ENCODE data around the gene CHST9. TPM values are rescaled to one million over a fixed set of nuclear protein-coding genes. Genes with fewer than 3 reads are reported as not detected.

The CHST9 gene
- total and polyA plus RNA-seq, 9 of the 15 experiments (the other 6 are each of a cell fraction or from before 2014, with no cell fraction given), result not detected

DNA sequence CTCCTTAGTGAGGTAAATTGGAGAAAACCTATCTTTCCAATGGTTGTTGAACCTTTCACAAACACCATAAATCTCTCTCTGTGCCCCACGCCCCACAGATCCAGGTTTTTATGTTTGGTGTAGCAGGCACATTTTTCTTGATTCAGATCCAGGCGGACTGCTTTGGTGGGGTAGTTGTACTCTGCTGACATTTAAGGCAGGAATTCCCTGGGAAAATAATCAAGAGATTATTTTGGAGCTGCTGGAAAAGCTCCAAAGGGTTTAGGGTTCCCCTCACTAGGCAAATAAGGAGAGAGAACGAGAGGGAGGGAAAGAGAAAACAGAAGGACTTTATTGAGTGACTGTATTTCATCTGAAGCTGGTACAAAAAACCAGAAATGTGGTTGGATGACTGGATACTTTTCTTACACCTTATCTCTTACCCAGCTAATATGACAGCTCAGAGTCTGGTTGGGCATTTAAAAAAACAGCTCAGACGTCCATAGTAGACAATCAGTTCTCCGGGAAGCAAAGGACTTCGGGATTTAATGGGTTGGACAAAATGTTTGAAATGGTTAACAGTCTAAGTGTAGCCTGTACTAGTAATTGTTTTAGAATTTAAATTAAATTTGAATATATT, 316.0 kb downstream of the CHST9 start:
- Histone ChIP-seq H3K4me2 (ENCODE audit: insufficient read depth, low read length) (no peak overlapping the region), H3K79me2 (ENCODE audit: control insufficient read depth, insufficient read depth, low read length) (no peaks in the 10 kb centered on the region), H3K9me1 (ENCODE audit: control insufficient read depth, insufficient read depth, low read length) (no peaks in the 10 kb centered on the region), H3K9me3 (replicated peaks; ENCODE audit: control insufficient read depth, insufficient read depth, low read depth, low read length) (no peaks in the 10 kb centered on the region), H3K36me3 (ENCODE audit: control insufficient read depth, insufficient read depth, low read length) (no peaks in the 10 kb centered on the region), H4K20me1 (replicated peaks; ENCODE audit: control insufficient read depth, insufficient read depth, low read length) (no peaks in the 10 kb centered on the region), H3K4me1 (replicated peaks in 1 of 2; ENCODE audit: control insufficient read depth in 2 of 2, insufficient read depth in 2 of 2, low read length in 2 of 2) (no peaks in the 10 kb centered on the region), H3K27ac (ENCODE audit: extremely low read depth, low read depth, low read length) (no peak overlapping the region), H3K9ac (ENCODE audit: insufficient read depth in 1 of 2, low read depth in 2 of 2, low read length in 2 of 2) (no peak overlapping the region), H3K27me3 (ENCODE audit: control insufficient read depth in 2 of 2, insufficient read depth in 2 of 2, low read length in 2 of 2) (no peaks in the 10 kb centered on the region), H2AFZ (ENCODE audit: low read depth, low read length) (no peak overlapping the region), H3K4me3 (no peak overlapping the region)
- no TSS peak for BruUV-seq (replicated peaks)
- ATAC-seq, result no peak
- 3% methylated on average over 6 of the region's 6 CpGs for WGBS (ENCODE audit: insufficient coverage, low coverage, missing lambda C conversion rate)
- POLR2A ChIA-PET, result no interaction called here
- TF ChIP-seq RBFOX2 (IDR thresholded peaks at IDR 0.05; ENCODE audit: low read depth, low read length) (no peak), RUNX1 (IDR thresholded peaks at IDR 0.05; ENCODE audit: low read depth) (no peak), ZZZ3 (IDR thresholded peaks at IDR 0.05) (no peak), NCOA6 (IDR thresholded peaks at IDR 0.05) (no peak), GABPB2 (CRISPR knock-in tag; conservative IDR thresholded peaks at IDR 0.05) (no peak), NFYB (IDR thresholded peaks at IDR 0.05; ENCODE audit: extremely low read depth, insufficient read length) (no peak), KDM1A (IDR thresholded peaks at IDR 0.05) (no peak), ZSCAN32 (CRISPR knock-in tag; IDR thresholded peaks at IDR 0.05) (no peak), MAFG (tag; conservative IDR thresholded peaks at IDR 0.05) (no peak), POLR3G (IDR thresholded peaks at IDR 0.05; ENCODE audit: extremely low read depth, insufficient read length, insufficient replicate concordance) (no peak)
- TF ChIP-seq, protein P1, sequence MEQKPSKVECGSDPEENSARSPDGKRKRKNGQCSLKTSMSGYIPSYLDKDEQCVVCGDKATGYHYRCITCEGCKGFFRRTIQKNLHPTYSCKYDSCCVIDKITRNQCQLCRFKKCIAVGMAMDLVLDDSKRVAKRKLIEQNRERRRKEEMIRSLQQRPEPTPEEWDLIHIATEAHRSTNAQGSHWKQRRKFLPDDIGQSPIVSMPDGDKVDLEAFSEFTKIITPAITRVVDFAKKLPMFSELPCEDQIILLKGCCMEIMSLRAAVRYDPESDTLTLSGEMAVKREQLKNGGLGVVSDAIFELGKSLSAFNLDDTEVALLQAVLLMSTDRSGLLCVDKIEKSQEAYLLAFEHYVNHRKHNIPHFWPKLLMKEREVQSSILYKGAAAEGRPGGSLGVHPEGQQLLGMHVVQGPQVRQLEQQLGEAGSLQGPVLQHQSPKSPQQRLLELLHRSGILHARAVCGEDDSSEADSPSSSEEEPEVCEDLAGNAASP (IDR thresholded peaks at IDR 0.05), result no peak
- TF ChIP-seq, protein P2, sequence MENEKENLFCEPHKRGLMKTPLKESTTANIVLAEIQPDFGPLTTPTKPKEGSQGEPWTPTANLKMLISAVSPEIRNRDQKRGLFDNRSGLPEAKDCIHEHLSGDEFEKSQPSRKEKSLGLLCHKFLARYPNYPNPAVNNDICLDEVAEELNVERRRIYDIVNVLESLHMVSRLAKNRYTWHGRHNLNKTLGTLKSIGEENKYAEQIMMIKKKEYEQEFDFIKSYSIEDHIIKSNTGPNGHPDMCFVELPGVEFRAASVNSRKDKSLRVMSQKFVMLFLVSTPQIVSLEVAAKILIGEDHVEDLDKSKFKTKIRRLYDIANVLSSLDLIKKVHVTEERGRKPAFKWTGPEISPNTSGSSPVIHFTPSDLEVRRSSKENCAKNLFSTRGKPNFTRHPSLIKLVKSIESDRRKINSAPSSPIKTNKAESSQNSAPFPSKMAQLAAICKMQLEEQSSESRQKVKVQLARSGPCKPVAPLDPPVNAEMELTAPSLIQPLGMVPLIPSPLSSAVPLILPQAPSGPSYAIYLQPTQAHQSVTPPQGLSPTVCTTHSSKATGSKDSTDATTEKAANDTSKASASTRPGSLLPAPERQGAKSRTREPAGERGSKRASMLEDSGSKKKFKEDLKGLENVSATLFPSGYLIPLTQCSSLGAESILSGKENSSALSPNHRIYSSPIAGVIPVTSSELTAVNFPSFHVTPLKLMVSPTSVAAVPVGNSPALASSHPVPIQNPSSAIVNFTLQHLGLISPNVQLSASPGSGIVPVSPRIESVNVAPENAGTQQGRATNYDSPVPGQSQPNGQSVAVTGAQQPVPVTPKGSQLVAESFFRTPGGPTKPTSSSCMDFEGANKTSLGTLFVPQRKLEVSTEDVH (IDR thresholded peaks at IDR 0.05; ENCODE audit: low read depth, partially characterized antibody), result no peak
- intact Hi-C loops (cut with micrococcal nuclease), result no loop called here
- in situ Hi-C loops (cut with MboI), result no loop called here
- no peak for DNase-seq (ENCODE audit: extremely low read depth in 1 of 4, low spot score in 3 of 4)
- FAIRE-seq, result no peak
- CTCF ChIA-PET (ENCODE audit: low intra/inter-chr PET ratio), result no interaction called here
